GM21825 (cell line): Measurements from ENCODE around the gene CHAT.

Experiments
- ATAC-seq: cut with Tn5 transposase; IDR thresholded peaks from one replicate; pipeline ENCODE4 v1.9.1; 2021; ENCODE audit warnings: mild to moderate bottlenecking, moderate library complexity; ENCODE audit not compliant: unreplicated experiment

Gene CHAT

GRCh38 chr10:49651039-49651835 is 37.4 kb downstream of the CHAT start:
- ATAC-seq: no peak

DNA sequence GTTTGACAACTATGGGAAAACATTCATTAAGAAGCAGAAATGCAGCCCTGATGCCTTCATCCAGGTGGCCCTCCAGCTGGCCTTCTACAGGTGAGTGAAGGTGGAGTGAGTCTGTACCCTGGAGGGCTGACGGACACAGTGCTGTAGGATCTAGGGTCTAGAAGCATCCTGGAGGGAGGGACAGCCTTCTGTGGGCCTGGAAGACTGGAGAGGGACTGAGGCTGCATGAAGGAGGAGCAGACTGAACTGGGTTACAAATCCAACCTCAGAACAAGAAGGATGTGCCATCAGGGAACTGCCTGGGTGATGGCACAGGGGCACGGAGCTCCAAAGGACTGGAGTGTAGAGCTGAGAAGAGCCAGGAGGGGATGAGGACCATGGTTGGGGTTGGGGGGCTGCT is 38.1 kb downstream of the CHAT start:
- no peak for ATAC-seq

GRCh38 chr10:49652421-49653272 is 38.8 kb downstream of the CHAT start:
- no peak for ATAC-seq

DNA sequence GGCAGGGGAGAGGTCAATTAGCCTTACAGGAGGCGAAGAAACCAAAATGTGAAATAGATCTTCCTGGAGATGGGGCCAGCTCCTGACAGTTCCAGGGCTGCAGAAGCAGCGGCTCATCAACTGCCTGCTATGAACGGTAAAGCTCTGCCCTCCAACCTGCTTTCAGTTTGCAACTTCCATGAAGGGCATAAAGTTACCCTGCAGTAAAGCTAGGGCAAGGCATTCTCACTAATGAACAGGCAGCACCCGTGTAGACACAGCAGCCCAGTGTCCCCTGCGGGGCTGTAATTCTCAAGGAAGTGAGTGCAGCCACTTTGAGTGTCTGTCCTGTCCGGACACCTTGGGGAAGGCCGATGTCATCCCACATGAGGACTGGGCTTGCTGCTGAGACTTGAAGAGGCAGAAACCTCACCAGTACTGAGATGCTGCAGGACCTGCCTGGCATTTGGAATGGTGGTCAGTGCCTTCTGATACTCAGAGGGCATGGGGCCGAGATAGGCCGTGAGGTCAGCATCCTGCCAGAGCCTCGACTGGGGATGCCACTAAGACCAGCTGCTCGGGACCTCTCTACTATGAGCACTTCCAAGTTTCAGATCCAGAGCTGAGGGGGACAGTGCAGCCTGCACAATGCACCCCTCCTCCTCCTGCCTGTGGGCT is 39.6 kb downstream of the CHAT start:
- ATAC-seq: no peak

DNA sequence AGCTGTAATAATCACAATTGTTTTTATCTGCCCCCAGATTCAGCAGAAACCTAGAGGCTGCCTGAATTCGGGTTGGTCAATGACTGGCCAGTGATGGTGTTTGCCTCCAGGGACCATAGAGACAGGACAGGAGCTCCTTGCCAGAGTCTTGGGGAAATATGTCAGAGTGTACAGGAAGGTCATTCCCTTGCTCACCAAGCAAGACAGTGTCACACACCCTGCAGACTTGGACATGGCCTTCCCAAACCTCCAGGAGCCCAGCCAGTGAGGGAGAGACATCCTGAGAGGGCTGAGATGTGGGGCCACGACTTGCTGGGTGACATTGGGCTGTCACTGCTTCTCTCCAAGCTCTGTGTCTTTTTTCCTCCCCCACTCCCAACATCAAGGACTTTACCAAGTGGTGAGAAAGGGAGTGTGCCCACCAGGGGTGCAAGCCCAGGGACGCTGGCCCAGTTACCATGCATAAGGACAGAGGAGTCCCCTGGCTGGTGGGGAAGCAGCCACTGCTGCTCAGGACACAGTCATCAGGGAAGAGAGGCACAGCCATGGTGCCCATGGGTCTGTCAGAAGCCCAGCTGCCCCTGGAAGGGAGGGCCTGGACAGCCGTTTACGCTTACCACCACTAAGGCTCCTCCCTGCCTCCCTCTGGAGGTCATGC is 40.3 kb downstream of the CHAT start:
- no peak for ATAC-seq

GRCh38 chr10:49655099-49655498 is 41.3 kb downstream of the CHAT start:
- no peak for ATAC-seq

DNA sequence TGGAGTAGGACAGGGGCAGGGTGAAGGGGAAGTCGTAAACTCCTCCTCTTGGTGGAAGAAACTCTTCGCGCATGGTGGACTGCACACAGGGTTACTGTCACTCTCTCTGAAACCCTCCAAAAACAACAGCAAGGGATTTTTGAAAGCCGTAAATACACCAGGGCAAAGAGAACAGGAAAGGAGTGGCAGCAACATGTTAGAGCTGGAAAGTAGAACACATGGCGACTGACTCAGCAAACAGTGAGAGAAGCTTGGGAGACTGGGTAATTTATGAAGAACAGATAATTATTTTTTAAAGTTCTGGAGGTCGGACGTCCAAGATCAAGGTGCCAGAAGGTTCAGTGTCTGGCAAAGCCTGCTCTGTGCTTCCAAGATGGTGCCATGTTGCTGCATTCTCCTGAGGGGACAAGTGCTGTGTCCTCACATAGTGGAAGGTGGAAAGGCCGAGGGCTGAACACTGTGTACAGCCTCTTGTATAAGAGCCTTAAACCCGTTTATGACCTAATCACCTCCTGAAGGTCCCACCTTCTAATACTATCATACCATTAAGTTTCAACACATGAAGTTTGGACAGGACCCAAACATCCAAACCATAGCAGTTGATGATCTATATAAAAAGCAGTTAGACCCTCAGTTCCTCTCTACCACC is 43.1 kb downstream of the CHAT start:
- no peak for ATAC-seq

DNA sequence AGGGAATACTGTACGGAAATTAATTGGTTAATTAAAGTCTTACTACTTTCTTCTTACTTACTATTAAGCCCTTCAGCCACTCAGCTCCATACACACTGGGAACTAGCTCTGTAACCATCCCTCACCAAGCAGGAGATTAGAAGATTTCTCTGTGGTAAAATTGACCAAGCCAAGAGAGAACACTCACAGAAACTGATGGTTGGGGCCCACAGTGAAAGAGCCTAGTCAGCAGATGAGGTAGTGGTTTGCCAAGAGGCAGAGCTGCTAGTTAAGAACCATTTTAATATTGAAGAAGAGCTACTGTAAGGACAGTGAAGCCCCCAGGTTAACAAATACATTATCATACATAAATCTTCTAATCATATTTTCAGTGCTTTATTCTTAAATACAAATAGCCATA is 43.8 kb downstream of the CHAT start:
- ATAC-seq: no peak

DNA sequence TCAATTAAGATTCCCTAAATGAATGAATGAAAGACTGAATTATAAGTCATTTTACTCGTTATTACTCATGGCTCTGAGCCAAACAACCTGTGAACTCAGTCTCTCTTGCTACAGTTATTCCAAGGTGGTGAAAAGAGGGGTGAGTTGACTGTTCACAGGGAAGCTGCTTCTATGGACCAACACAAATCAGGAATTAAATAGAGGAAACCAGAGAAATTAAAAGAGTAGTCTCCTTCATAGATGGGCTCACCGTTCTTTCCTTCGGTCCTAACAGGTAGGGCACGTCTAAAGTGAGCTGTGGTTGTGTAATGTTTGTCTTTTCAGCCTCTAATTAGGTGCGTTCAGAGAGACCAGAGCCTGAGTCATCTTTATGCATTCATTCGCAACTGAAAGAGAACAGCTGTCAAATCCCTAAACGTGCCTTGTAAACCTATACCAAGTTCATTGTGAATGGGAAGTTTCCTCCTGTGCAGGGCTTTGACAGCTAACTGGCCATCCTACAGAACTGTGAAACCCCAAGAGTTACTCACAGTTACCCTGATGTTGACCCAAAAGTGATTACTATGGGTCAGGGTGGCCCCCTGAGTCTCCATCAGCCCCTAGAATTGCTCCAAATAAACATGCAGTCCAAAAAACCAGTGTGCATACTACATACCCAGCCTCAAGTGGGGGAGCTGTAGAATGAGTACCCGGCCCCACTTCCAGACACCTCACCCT is 47.5 kb downstream of the CHAT start:
- no peak for ATAC-seq

- no peak for ATAC-seq
Measured at GRCh38 chr10:49662169-49662830, 48.5 kb downstream of the CHAT start.

DNA sequence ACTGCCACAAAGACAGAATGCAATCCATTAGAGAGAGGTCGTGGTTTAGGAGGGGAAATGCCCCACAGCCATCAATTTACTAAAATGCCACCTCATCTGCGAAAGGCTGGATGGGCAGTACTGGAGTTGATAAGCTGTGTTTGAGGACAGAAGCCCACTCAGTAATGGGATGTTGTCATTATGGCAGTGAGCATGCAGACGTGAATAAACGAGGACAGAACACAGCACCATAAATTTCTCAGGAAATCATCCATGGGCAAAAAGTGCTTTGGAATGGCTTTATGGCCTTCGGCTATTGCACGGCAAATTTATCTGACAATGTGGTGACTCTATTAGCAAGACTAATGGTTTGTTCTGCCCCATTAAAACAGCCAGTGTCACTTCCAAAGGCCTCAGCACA is 49.8 kb downstream of the CHAT start:
- no peak for ATAC-seq

DNA sequence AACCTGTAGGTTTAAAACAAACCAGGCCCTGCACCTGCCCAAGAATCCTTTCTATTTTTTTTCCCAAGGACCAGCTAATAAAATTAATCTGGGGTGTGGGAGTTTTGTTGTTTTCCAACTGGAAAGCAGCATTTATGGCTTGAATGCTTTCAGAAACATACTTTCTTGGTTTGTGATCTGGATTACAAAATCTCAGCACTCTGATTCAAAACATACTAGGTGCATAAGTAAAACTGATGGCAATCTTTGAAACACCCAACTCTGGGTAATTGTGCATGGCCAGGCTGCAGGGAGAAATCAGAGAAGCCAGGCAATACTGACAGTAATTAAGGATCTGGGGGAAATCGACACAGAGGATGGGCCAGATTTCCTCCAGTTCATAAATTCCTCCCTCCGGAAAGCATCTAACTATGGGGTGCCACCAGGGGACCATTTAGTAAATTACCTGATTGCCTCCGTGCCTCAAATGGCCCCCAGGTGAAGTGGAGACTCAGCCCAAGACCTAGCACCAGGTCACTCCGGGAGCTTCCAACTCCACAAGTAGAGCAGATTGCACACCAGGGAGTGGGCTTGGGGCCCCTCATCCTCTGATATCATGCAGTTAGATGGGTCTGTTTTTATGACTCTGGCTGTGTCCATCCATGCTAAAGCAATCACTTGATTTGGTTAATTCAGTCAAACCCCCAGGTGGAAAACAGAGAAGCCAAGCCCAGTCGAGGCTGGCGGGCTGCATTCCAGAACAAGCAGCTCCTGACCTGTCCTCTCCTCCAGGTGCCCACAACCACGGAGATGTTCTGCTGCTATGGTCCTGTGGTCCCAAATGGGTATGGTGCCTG is 50.4 kb downstream of the CHAT start:
- no peak for ATAC-seq

DNA sequence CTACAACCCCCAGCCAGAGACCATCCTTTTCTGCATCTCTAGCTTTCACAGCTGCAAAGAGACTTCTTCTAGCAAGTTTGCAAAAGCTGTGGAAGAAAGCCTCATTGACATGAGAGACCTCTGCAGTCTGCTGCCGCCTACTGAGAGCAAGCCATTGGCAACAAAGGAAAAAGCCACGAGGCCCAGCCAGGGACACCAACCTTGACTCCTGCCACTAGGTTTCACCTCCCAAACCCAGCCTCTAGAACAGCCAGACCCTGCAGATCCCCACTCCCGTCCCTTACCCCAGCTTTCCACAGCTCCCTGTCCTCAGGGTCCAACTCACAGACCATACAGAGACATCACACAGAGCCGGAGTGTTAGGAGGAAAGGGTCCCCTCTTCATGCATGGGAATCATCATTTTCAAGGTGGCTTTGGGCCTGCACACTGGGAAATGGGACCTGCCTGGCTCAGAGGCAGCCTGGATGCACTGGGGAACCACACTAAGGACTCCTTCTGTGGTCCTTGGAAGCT is 51.1 kb downstream of the CHAT start:
- ATAC-seq: no peak

DNA sequence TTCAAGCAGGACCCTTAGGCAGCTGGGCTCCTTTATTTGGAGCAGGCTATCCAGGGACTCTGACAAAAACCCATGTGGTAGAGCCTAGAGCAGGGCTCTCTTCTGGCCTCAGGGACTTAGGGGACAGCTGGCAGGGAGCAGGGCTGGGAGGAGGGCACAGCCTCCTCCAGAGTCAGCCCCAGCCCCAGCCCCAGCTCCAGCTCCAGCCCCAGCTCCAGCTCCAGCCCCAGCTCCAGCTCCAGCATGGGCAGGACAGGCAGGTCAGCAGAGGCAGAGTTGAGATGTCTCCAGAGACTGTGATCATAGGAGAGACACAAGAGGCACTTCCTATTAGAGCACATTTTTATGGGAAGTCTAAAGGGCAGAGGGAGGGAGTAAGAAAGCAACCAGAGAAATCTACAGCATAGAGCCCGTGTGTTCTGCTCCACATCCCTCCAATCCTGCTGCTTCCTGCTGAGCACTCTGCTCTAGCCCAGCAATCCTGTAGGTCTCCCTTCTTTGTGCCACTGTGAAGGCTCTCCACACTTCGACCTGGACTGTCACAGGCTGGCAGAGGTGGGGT is 52.3 kb downstream of the CHAT start:
- ATAC-seq: no peak

- ATAC-seq: no peak
Measured at GRCh38 chr10:49666685-49667084, 52.8 kb downstream of the CHAT start.

DNA sequence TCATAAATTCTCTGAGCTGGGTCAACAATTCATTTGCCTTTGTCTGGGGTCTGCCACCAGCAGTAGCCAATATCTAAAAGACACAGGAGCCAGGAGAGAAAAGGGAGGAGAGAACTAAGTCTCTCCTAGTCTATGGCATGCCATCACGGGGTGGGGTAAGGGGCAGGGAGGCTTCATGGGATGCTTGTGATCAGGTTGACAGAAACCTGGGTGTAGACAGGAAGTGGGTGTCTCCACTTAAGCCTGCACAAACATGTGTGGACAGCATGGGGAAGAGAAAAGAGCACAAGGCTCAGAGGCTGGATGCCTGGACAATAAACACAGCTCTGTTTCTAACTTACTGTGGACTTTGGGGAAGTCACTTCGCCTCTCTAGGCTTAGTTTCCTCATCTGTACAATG is 54.2 kb downstream of the CHAT start:
- no peak for ATAC-seq

- ATAC-seq: no peak
Measured at GRCh38 chr10:49668684-49669083, 54.8 kb downstream of the CHAT start.

DNA sequence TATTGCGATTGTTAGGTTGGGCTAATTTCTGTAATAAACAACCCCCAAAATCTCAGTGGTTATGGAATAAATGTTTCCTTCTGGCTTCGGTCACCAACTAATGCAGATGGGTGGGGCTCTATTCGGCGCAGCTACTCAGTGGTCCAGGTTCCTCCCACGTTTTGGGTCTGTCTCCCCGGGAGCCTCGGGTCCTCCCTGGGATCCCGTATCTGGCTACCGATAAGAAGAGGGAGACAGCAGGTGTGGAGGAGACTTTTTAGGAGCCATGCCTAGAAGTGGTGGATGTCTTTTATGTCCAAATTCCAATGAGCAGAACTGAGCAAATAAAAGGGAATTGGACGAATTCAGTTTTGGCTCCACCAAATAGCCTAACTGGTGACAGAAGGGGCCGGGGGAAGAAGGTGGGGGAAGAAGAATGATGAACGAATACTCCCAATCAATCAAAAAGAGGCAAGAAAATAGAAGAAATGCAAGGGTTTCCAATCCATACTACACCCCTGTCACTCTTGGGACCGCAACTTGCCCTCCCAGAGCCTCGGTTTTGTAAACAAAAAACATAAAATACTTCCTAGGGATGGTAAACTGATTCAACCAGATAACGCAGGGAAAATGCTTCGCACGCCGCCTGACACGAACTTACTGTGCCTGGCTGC is 65.1 kb downstream of the CHAT start:
- ATAC-seq: no peak
